Measurements from ENCODE around the gene SSR1. TPM values are rescaled to one million over a fixed set of nuclear protein-coding genes. Genes with fewer than 3 reads are reported as not detected.

The SSR1 gene
- total RNA-seq, 1 experiment from 2014 or later, result 102 TPM

DNA sequence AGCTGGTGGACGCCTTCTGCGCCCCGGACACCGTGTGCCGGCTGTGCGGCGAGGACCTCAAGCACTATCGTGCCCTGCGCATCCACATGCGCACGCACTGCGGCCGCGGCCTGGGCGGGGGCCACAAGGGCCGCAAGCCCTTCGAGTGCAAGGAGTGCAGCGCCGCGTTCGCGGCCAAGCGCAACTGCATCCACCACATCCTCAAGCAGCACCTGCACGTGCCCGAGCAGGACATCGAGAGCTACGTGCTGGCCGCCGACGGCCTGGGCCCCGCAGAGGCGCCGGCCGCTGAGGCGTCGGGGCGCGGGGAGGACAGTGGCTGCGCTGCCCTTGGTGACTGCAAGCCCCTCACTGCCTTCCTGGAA, 82.7 kb downstream of the SSR1 start:
- no peaks in the 10 kb centered on the region for H3K23me2 ChIP-seq (ENCODE audit: insufficient read length, low read depth, low read length, poor library complexity, severe bottlenecking)
- H3K9me3 ChIP-seq (ENCODE audit: control insufficient read depth, low read depth, low read length), result no peaks in the 10 kb centered on the region
- H3K79me1 ChIP-seq (ENCODE audit: insufficient read depth, low read depth, low read length, poor library complexity, severe bottlenecking), result no peaks in the 10 kb centered on the region
- H4K91ac ChIP-seq (ENCODE audit: insufficient read length, low read depth, low read length), result no peak overlapping the region
- H3K79me2 ChIP-seq (ENCODE audit: insufficient read depth, low read length), result no peaks in the 10 kb centered on the region
- Mint-ChIP-seq H3K27me3 (ENCODE audit: low read depth) (no peaks in the 10 kb centered on the region), H3K4me3 (no peak overlapping the region), H3K36me3 (ENCODE audit: insufficient read depth in 1 of 3, low read depth in 3 of 3) (peaks cover 12 to 60% (median 46%) of the 10 kb centered on the region in 3 experiments; a peak in 6 of 7 replicates), H3K4me1 (peaks cover 4% of the 10 kb centered on the region in 2 experiments; a peak in 3 of 4 replicates), H3K9me3 (no peaks in the 10 kb centered on the region), H3K27ac (no peak overlapping the region)
- no peak overlapping the region for H3T11ph ChIP-seq (ENCODE audit: low read length)
- H3K27ac ChIP-seq (ENCODE audit: insufficient read length, low read depth, low read length), result no peak overlapping the region
- H3K14ac ChIP-seq (ENCODE audit: insufficient read depth, low read length), result no peak overlapping the region
- H2BK120ac ChIP-seq (ENCODE audit: low read depth, low read length, poor library complexity, severe bottlenecking), result no peak overlapping the region
- H3K56ac ChIP-seq (ENCODE audit: insufficient read length, low read depth, low read length), result no peak overlapping the region
- H4K8ac ChIP-seq (replicated peaks; ENCODE audit: insufficient read length, low read depth, low read length), result no peak overlapping the region
- no peak overlapping the region for H2BK15ac ChIP-seq (ENCODE audit: low read depth, low read length)
- H3K23ac ChIP-seq (ENCODE audit: insufficient read length, low read depth, low read length), result no peak overlapping the region
- no peak overlapping the region for H2BK20ac ChIP-seq (ENCODE audit: low read depth, low read length, poor library complexity, severe bottlenecking)
- H3K4me2 ChIP-seq (ENCODE audit: insufficient read depth, insufficient read length, low read length), result no peak overlapping the region
- H2AFZ ChIP-seq (ENCODE audit: low read length), result no peak overlapping the region
- DNase-seq, result no peak
- H3K9ac ChIP-seq (ENCODE audit: extremely low read depth, insufficient read length, low read length), result no peak overlapping the region
- no peak overlapping the region for H3K18ac ChIP-seq (ENCODE audit: insufficient read length, low read depth, low read length)
- TF ChIP-seq CTCF (conservative IDR thresholded peaks at IDR 0.05), result no peak
- no CpG with 5 or more reads among the region's 39 CpGs for WGBS (ENCODE audit: extremely low coverage, insufficient read length, low lambda C conversion rate)
- H4K5ac ChIP-seq (ENCODE audit: insufficient read length, low read depth, low read length), result no peak overlapping the region
- H2BK12ac ChIP-seq (ENCODE audit: insufficient read length, low read depth, low read length), result no peak overlapping the region
- no peaks in the 10 kb centered on the region for H4K20me1 ChIP-seq (ENCODE audit: control insufficient read depth, insufficient read depth, insufficient read length)
- no peak overlapping the region for H2AK5ac ChIP-seq (ENCODE audit: insufficient read length, low read length)
- H3K4me1 ChIP-seq (ENCODE audit: insufficient read depth, low read length), result no peaks in the 10 kb centered on the region
- no peak overlapping the region for H3K4ac ChIP-seq (ENCODE audit: low read depth, low read length)
- no peak overlapping the region for H2BK5ac ChIP-seq (ENCODE audit: insufficient read length, low read length)
- H3K27me3 ChIP-seq (ENCODE audit: insufficient read depth, low read length), result no peaks in the 10 kb centered on the region

Measured in H9 (cell line).